GM23338 (cell line): Measurements from ENCODE around the gene NUDT4. TPM values are rescaled to one million over a fixed set of nuclear protein-coding genes. Genes with fewer than 3 reads are reported as not detected.

ENCODE experiments used
- ATAC-seq: fragments of 200-7000 bp; cut with Tn5 transposase; 3 replicates; pipeline ENCODE4 v1.9.1; 2020
- DNase-seq: peaks from one replicate; pipeline ENCODE4 v3.0.0-alpha.2; 2015; ENCODE audit warnings: low spot score
- H2AFZ ChIP-seq: fragments of 200-600 bp; sonication (generic); 2 replicates; pipeline ENCODE4 v1.8.0; 2016; ENCODE audit warnings: antibody characterized with exemption, mild to moderate bottlenecking, moderate library complexity
- H3F3A ChIP-seq: fragments of 200-600 bp; sonication (generic); replicated peaks from 2 replicates; pipeline ENCODE4 v1.8.0; 2017; ENCODE audit warnings: antibody characterized with exemption, mixed run types, low read depth
- H3K27ac ChIP-seq: fragments of 200-600 bp; sonication (generic); 2 replicates; pipeline ENCODE4 v1.6.1; 2016; ENCODE audit warnings: low read depth
- H3K27me3 ChIP-seq: fragments of 200-600 bp; sonication (generic); 2 replicates; pipeline ENCODE4 v1.8.0; 2016; ENCODE audit warnings: mild to moderate bottlenecking, mixed run types, moderate library complexity; ENCODE audit not compliant: insufficient read depth
- H3K36me3 ChIP-seq: fragments of 200-600 bp; sonication (generic); 2 replicates; pipeline ENCODE4 v1.8.0; 2016; ENCODE audit warnings: mild to moderate bottlenecking; ENCODE audit not compliant: insufficient read depth
- H3K4me1 ChIP-seq: fragments of 200-600 bp; sonication (generic); 2 replicates; pipeline ENCODE4 v1.8.0; 2016; ENCODE audit warnings: mild to moderate bottlenecking, moderate library complexity; ENCODE audit not compliant: insufficient read depth
- H3K4me2 ChIP-seq: fragments of 200-600 bp; sonication (generic); 2 replicates; pipeline ENCODE4 v1.7.1; 2017; ENCODE audit warnings: mixed run types
- H3K4me3 ChIP-seq: fragments of 200-600 bp; sonication (generic); 2 replicates; pipeline ENCODE4 v1.6.1; 2016; ENCODE audit warnings: mixed run types
- H3K79me2 ChIP-seq: fragments of 200-600 bp; sonication (generic); replicated peaks from 2 replicates; pipeline ENCODE4 v1.8.0; 2017; ENCODE audit warnings: mild to moderate bottlenecking; ENCODE audit not compliant: insufficient read depth
- H3K9me2 ChIP-seq: fragments of 200-600 bp; sonication (generic); 2 replicates; pipeline ENCODE4 v1.8.0; 2017; ENCODE audit not compliant: insufficient read depth
- H4K20me1 ChIP-seq: fragments of 200-600 bp; sonication (generic); replicated peaks from 2 replicates; pipeline ENCODE4 v1.8.0; 2017; ENCODE audit warnings: mild to moderate bottlenecking; ENCODE audit not compliant: insufficient read depth
- H3K27ac Mint-ChIP-seq: 2 replicates; pipeline ENCODE4 v1.8.0; 2020; ENCODE audit warnings: inconsistent platforms, mild to moderate bottlenecking, moderate library complexity, mixed read lengths
- H3K27me3 Mint-ChIP-seq: 3 replicates; pipeline ENCODE4 v1.8.0; 2022; ENCODE audit warnings: low read depth, mild to moderate bottlenecking, moderate library complexity, mixed read lengths, inconsistent platforms; ENCODE audit not compliant: insufficient read depth, poor library complexity
- H3K36me3 Mint-ChIP-seq: 3 replicates; pipeline ENCODE4 v1.8.0; 2021; ENCODE audit warnings: low read depth, mild to moderate bottlenecking, inconsistent platforms, moderate library complexity, mixed read lengths
- H3K4me1 Mint-ChIP-seq: 3 replicates; pipeline ENCODE4 v1.8.0; 2020; ENCODE audit warnings: mild to moderate bottlenecking, inconsistent platforms, mixed read lengths
- H3K4me3 Mint-ChIP-seq: 3 replicates; pipeline ENCODE4 v1.8.0; 2021; ENCODE audit warnings: moderate library complexity, mild to moderate bottlenecking, inconsistent platforms, mixed read lengths
- H3K9me3 Mint-ChIP-seq: 3 replicates; pipeline ENCODE4 v1.8.0; 2020; ENCODE audit warnings: moderate library complexity, mild to moderate bottlenecking, inconsistent platforms, mixed read lengths
- CTCF ChIP-seq, 2 experiments: fragments of 200-600 bp in 1 of 2; sonication (generic) in 1 of 2; conservative IDR thresholded peaks; 2 replicates each; pipeline versions ENCODE4 v1.5.1 to v1.6.1; 2016 to 2017; ENCODE audit warnings: antibody characterized with exemption in 2 of 2, low read depth in 2 of 2, mild to moderate bottlenecking in 2 of 2, moderate library complexity in 1 of 2
- ETS1 ChIP-seq: IDR thresholded peaks from 2 replicates; pipeline ENCODE4 v1.6.1; 2016; ENCODE audit warnings: antibody characterized with exemption
- EZH2 ChIP-seq: fragments of 200-600 bp; sonication (generic); IDR thresholded peaks from one replicate; pipeline ENCODE4 v1.8.0; 2017; ENCODE audit warnings: antibody characterized with exemption, mild to moderate bottlenecking, low read depth; ENCODE audit not compliant: unreplicated experiment
- EZH2phosphoT487 ChIP-seq: fragments of 200-600 bp; sonication (generic); IDR thresholded peaks from one replicate; pipeline ENCODE4 v1.8.1; 2018; ENCODE audit warnings: antibody characterized with exemption; ENCODE audit not compliant: unreplicated experiment
- NANOG ChIP-seq: IDR thresholded peaks from 2 replicates; pipeline ENCODE4 v1.6.1; 2016; ENCODE audit warnings: antibody characterized with exemption, borderline replicate concordance
- POLR2AphosphoS5 ChIP-seq: IDR thresholded peaks from 2 replicates; pipeline ENCODE4 v1.6.1; 2016; ENCODE audit warnings: antibody characterized with exemption, low read depth
- REST ChIP-seq: IDR thresholded peaks from one replicate; pipeline ENCODE4 v1.6.1; 2018; ENCODE audit warnings: antibody characterized with exemption; ENCODE audit not compliant: unreplicated experiment
- STAT1 ChIP-seq: IDR thresholded peaks from one replicate; pipeline ENCODE4 v1.6.1; 2016; ENCODE audit warnings: antibody characterized with exemption; ENCODE audit not compliant: unreplicated experiment
- ZNF114 ChIP-seq: fragments of 250-450 bp; sonication (Bioruptor Pico); IDR thresholded peaks from 2 replicates; pipeline ENCODE4 v1.5.0; 2020; ENCODE audit warnings: mild to moderate bottlenecking, moderate library complexity
- ZNF331 ChIP-seq: fragments of 250-450 bp; sonication (Bioruptor Pico); IDR thresholded peaks from 2 replicates; pipeline ENCODE4 v1.5.0; 2020; ENCODE audit warnings: low read depth, mild to moderate bottlenecking, moderate library complexity
- polyA plus RNA-seq: library from polyadenylated mRNA; unstranded; fragments of >200 nt; fragmentation: Nextera tagmentation; extraction: Ambion mirVana; gene quantifications from 2 replicates; pipeline ENCODE4 v1.2.1, GENCODE V29; 2016
- total RNA-seq: library from RNA; depleted of rRNA; stranded (reverse); fragments of >200 nt; shearing (Covaris generic); gene quantifications from 2 replicates; pipeline ENCODE4 v1.2.3, GENCODE V29; 2014

Gene NUDT4
- total and polyA plus RNA-seq, 2 experiments from 2014 or later, result 32.3 to 67.2 TPM

- TF ChIP-seq CTCF (conservative IDR thresholded peaks at IDR 0.05; ENCODE audit: low read depth in 2 of 2) (no peak), EZH2phosphoT487 (no peak), ZNF114 (CRISPR knock-in tag) (no peak), POLR2AphosphoS5 (no peak; the same call in 1 of the 2 replicates), NANOG (no peak)
Measured at GRCh38 chr12:93403988-93404803, 26.5 kb downstream of the NUDT4 start (continued).

- H3K36me3 Mint-ChIP-seq, result peaks cover 28% of the 10 kb centered on the region; the same call in 2 of the 3 replicates
Measured at GRCh38 chr12:93404961-93405849, 27.5 kb downstream of the NUDT4 start.

More at GRCh38 chr12:93404961-93405849, 27.5 kb downstream of the NUDT4 start:
- Histone ChIP-seq H3K9me2 (no peaks in the 10 kb centered on the region), H3K27me3 (peaks cover 5% of the 10 kb centered on the region; the same call in 1 of the 2 replicates), H3K4me1 (no peaks in the 10 kb centered on the region), H3K27ac (peak overlapping the region; percentile 26; the same call in 1 of the 2 replicates), H3K79me2 (peaks cover 6% of the 10 kb centered on the region), H3K4me3 (no peak overlapping the region), H4K20me1 (peaks cover 4% of the 10 kb centered on the region), H2AFZ (no peak overlapping the region), H3K4me2 (no peak overlapping the region), H3F3A (peaks cover 5% of the 10 kb centered on the region), H3K36me3 (peaks cover 5% of the 10 kb centered on the region; the same call in 1 of the 2 replicates)
- H3K27me3 Mint-ChIP-seq, result peaks cover 5% of the 10 kb centered on the region
- peaks cover 5% of the 10 kb centered on the region; the same call in 2 of the 3 replicates for H3K4me1 Mint-ChIP-seq
- ATAC-seq (peak; percentile 39), DNase-seq (no peak)
- TF ChIP-seq ZNF331 (CRISPR knock-in tag) (no peak), REST (no peak), ZNF114 (CRISPR knock-in tag) (no peak), EZH2phosphoT487 (no peak), STAT1 (no peak), ETS1 (no peak), POLR2AphosphoS5 (no peak), CTCF (conservative IDR thresholded peaks at IDR 0.05; ENCODE audit: low read depth in 2 of 2) (no peak), EZH2 (no peak)
- no peaks in the 10 kb centered on the region for H3K9me3 Mint-ChIP-seq
- no peak overlapping the region for H3K4me3 Mint-ChIP-seq
- no peak overlapping the region for H3K27ac Mint-ChIP-seq
